ENCODE data around the gene SLC37A2.
"Not testable (repeated sequence)": the region's sequence is repeated elsewhere in the genome, so short reads cannot be mapped to it uniquely, and the experiment has no call there.

Gene SLC37A2

DNA sequence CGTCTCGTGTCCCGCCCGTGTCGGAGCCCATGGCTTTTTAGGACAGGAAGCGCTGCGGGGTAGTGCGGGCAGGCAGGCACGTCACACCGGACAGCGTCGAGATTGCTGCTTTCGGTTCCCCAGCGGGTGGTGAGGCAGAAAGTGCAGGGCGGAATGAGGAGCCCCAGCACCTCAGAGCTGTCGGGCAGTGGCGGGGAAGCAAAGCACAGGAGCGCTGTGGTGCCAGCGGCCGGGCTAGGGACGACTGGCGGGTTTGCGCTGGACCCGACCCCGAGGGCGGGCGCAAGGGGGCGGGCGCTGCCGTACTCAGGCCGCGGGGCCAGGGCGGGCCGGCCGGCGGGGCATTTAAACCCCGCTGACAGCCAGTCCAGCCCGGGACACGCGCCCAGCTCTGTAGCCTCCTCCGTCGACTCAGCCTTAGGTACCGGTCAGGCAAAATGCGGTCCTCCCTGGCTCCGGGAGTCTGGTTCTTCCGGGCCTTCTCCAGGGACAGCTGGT lies at the start of gene SLC37A2:
SLC37A2 (plus strand) TSS at position 375 of the 498 bp plus-strand sequence; CDS start at position 438, 63 bp downstream.
- FAIRE-seq: no peak

DNA sequence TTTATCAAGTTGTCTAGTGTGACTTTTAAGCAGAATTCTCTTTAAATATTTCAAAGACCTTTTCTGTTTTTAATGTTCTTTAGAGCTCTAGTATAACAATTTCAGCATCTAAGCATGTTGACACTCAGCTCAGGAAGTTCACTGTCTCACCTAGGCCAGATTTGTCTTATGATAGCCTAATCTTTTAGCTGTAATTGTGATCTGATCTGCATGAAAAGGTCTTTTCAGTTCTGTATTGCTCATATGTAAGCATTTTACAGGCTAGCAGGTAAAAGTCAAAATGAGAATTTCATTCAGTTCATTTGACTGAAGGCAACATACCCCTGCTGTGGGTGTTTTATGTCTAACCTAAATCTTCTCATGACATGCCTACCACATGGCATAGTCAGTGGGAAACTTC lies 46.7 kb upstream of the SLC37A2 start:
- FAIRE-seq: no peak

DNA sequence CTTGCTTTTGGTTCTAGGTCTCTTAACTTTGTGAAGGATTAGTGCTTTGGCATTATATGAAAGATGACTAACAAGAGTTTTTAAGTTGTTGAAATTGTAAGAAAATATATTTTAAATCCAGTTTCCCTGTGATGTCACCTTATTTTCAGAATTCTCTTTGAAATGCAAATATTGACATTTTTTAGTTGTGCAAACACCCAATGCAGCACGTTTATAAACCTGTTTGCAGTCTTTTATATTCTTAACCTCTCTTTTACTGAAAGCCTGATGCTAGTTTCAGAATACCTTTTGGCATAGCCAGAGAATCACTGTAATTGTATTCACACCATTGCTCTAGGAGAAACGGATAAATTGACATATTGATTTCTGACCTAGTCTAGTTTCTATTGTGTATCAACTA lies 42.8 kb upstream of the SLC37A2 start:
- FAIRE-seq: no peak

- no peak for FAIRE-seq
Observed at GRCh38 chr11:125022551-125022950, 40.6 kb upstream of the SLC37A2 start.

DNA sequence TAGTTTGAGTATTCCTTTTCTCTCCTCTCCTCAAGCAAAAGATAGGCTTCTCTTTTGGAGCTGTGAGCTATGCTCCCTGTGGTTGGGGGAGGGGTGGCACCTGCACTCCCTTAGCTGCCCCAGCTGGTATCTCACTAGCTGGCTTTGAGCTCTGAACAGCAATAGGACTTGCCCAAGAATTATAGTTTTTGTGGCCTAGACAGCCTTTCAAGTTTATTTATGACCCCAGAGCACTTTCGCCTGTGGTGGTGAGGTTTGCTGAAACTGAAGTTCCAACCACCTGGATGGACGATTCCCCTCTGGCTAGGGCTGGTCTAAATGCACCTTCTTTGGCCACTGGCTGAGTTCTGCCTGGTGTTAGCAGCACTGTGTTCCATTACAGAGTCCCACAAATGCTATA lies 37.1 kb upstream of the SLC37A2 start:
- no peak for FAIRE-seq

- FAIRE-seq: not testable (repeated sequence)
Observed at GRCh38 chr11:125029431-125029830, 33.7 kb upstream of the SLC37A2 start.

GRCh38 chr11:125036933-125037332 lies 26.2 kb upstream of the SLC37A2 start:
- FAIRE-seq: no peak

- FAIRE-seq: no peak
Observed at GRCh38 chr11:125049164-125049792, 13.8 kb upstream of the SLC37A2 start.

DNA sequence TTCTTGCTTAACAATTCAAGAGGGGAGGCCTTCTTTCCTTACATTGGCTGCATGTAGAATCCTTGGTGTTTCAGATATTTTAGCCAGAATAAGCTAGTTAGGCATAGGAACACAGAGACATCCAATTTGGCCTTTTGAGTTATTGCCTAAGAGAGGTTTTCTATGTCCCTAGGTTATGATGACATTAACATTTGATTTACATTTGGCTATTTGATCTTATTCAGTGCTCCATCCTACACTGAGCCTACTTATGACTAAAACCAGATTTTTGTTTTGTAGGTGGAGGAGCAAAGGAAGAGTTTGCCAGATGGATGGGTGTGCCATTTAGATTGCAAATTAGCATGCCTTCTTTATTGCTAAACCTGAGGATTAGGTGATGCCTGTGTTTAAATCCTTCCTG lies 11.1 kb upstream of the SLC37A2 start:
- FAIRE-seq: no peak

- no peak for FAIRE-seq
Observed at GRCh38 chr11:125053167-125053566, 9.9 kb upstream of the SLC37A2 start.

GRCh38 chr11:125055107-125055715 lies 7.9 kb upstream of the SLC37A2 start:
- no peak for FAIRE-seq

DNA sequence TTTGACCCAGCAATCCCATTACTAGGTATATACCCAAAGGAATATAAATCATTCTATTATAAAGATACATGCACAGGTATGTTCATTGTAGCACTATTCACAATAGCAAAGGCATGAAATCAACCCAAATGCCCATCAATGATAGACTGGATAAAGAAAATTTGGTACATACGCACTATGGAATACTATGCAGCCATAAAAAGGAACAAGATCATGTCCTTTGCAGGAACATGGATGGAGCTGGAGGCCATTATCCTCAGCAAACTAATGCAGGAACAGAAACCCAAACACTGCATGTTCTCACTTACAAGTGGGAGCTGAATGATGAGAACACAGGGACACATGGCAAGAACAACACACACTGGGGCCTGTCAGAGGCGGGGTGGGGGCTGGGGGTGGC lies 7.0 kb upstream of the SLC37A2 start:
- not testable (repeated sequence) for FAIRE-seq

GRCh38 chr11:125056931-125057692 lies 6.0 kb upstream of the SLC37A2 start:
- no peak for FAIRE-seq

DNA sequence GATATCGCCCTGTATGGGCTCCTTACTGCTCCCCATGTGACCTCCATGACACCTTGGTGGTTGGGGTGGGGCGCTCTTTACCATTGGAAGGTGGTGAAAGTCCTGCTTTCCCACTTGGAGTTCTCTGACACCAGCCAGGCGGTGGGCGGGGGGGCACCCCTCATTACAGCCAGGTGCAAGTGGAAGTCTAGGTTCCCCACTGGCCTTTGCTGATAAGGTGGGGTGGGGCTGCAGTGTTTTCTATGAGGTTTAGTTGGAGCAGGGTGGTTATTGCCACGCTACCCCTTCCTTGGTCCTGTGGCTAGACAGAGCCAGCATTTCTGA lies 5.5 kb upstream of the SLC37A2 start:
- FAIRE-seq: no peak

DNA sequence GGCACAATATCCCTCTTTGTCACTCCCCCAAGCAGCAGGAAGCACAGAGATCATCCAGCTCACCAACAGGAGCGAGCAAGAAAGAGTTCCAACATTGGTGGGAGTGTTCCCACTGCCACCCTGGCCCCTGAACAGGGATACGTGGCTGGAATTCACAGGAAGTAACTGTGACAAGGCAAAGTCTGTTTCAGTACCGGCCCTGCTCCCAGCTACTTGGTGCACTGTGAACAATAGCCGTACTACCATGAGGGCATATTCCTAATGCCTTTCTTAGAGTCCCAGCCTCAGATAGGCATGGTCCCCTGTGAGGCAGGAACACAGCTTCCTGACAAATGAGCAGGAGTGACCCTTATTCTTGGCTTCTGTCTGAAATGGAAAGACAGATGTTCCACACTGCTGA lies 1.8 kb upstream of the SLC37A2 start:
- no peak for FAIRE-seq

GRCh38 chr11:125062218-125062930 lies 731 bp upstream of the SLC37A2 start:
- FAIRE-seq: no peak

DNA sequence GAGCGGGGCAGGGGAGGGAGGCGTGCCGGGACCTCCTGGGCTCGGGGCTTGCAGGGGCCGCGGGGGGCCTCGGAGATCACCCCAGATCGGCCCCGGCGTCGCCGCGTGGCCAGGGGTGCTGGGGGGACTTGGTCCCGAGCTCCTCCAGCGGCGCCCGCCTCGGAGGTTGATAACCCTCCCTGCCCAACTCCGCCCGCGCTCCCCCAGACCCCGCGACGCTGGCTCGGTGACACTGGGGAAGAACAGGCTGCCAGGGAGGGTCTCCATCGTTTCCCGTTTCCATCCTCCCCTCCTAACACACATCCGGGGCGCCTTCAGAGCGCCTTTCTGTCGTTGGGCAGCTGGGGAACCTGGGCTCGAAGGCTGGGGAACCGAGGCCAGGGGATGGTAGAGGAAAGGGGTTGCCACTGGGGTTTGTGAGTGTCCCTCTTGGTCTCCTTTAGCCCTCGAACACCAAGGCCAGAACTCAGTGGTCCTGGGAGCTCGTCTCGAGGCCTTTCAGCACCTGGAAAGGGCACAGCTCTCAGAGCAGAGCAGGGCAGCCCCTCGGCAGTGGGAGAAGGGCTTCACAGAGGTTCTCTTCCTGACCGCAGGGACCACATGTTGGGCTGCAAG lies 431 bp downstream of the SLC37A2 start:
- no peak for FAIRE-seq

DNA sequence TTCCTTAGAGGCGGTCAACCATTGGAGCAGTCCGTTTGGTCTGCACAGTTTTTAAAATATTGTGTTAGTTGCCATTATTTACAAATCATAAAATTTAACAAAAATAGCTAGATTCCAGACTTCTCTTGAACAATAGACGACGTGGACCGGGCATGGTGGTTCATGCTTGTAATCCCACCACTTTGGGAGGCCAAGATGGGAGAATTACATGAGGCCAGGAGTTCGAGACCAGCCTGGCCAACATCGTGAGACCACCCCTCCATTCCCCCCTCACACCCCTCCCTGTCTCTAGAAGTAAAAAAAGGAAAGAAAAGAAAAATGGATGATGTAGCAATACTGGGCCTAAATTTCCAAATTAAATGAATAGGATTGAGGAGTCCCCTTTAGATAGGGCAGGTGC lies 965 bp downstream of the SLC37A2 start:
- no peak for FAIRE-seq

DNA sequence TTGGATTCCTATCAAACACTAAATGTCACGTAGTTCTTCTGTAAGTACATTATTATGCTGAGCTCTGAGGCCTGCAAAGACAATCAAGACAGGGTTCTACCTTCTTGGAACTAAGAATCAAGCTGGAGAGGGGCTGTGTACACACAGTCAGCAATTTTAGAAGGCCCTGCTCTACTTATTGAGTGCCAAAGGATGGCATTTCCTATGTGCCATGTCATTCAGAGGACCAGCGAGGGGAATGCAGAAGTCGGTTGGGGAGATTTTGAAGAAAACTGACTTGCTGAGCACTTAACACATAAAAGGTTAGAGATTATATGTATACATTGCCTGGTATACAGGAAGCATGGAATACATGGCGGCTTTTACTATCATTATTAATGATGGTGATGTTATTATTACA lies 5.3 kb downstream of the SLC37A2 start:
- no peak for FAIRE-seq

DNA sequence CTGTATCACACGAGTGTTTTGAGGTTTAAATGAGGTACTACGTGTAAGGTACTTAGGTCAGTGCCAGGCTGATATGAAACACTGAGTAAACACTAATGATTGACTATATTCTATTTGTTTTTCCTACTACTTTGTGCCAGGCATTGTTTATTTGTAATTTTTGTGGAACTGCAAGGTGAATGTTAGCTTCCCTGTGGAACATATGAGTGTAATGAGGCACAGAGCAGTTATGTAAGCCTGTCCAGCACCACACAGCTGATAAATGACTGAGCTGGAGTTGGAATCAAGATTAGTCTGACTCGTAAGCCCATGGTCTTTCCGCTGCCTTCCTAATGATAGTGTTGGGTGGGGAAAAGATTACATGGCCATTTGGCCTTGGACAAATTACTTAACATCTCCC lies 5.9 kb downstream of the SLC37A2 start:
- FAIRE-seq: no peak

GRCh38 chr11:125069796-125070195 lies 6.7 kb downstream of the SLC37A2 start:
- no peak for FAIRE-seq

- FAIRE-seq: no peak
Observed at GRCh38 chr11:125070699-125071254, 7.7 kb downstream of the SLC37A2 start.

DNA sequence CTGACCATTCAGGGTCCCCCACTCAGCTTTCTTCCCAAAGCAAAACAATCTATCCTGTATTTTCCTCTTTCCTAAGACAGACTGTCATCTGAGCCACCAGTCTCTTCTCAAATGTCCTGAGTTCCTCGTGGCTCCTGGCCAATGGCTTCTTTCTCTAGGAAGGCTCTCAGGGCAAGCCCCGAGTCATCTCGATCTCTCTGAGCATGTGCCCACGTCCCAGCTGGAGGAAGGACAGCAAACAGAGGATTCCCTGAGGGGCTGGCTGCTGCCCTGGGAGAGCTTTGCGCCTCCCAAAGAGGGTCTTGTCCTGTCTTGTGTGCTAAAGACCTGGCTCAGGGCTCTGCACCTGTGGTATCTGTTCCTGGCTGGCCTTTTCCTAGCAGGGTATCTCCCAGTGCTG lies 8.3 kb downstream of the SLC37A2 start:
- no peak for FAIRE-seq

All from islet of Langerhans (tissue), 1 donor.